H1 (cell line): ENCODE results near the gene FHL1. TPM values are rescaled to one million over a fixed set of nuclear protein-coding genes. Genes with fewer than 3 reads are reported as not detected.
"Not testable (repeated sequence)": the region's sequence is repeated elsewhere in the genome, so short reads cannot be mapped to it uniquely, and the experiment has no call there.

Source experiments
- CTCF ChIA-PET: fragments of 300-600 bp; sonication (Branson Sonifier 250); formaldehyde crosslinking; loops from one replicate; lab custom pipeline; 2021; ENCODE audit not compliant: partially characterized antibody; lab: Charles Lee
- POLR2A ChIA-PET: fragments of 300-600 bp; sonication (Branson Sonifier 250); formaldehyde crosslinking; loops from one replicate; lab custom pipeline; 2021; ENCODE audit warnings: inconsistent platforms; ENCODE audit not compliant: partially characterized antibody; lab: Charles Lee
- DNase-seq, 2 experiments: peaks; one replicate each; pipeline versions ENCODE4 v3.0.0 to v3.0.0-alpha.2; 2010 to 2022; ENCODE audit warnings: low spot score in 2 of 2, low read depth in 1 of 2, mixed read lengths in 1 of 2
- FAIRE-seq: peaks from 2 replicates; lab custom pipeline; 2011; peaks lifted over from hg19 to GRCh38; lab: Jason Lieb, UNC
- H2AFZ ChIP-seq: 2 replicates; pipeline ENCODE4 v1.8.1; 2012; ENCODE audit warnings: low read length, inconsistent platforms
- H2AK5ac ChIP-seq: 2 replicates; pipeline ENCODE4 v1.6.1; 2013; ENCODE audit warnings: low read depth, low read length
- H2BK120ac ChIP-seq: replicated peaks from 2 replicates; pipeline ENCODE3; 2013; ENCODE audit warnings: low read depth, low read length, inconsistent platforms
- H2BK12ac ChIP-seq: 2 replicates; pipeline ENCODE4 v1.6.1; 2013; ENCODE audit warnings: low read depth, low read length
- H2BK15ac ChIP-seq: 2 replicates; pipeline ENCODE4 v1.6.1; 2013; ENCODE audit warnings: low read length
- H2BK20ac ChIP-seq: 2 replicates; pipeline ENCODE4 v1.6.1; 2013; ENCODE audit warnings: low read length
- H2BK5ac ChIP-seq: 2 replicates; pipeline ENCODE4 v1.6.1; 2013; ENCODE audit warnings: low read depth, low read length
- H3K14ac ChIP-seq: 2 replicates; pipeline ENCODE4 v1.6.1; 2013; ENCODE audit warnings: inconsistent platforms; ENCODE audit not compliant: insufficient read length
- H3K18ac ChIP-seq: 2 replicates; pipeline ENCODE4 v1.6.1; 2013; ENCODE audit warnings: low read length; ENCODE audit errors: extremely low read depth
- H3K23ac ChIP-seq: 2 replicates; pipeline ENCODE4 v1.6.1; 2013; ENCODE audit warnings: inconsistent platforms; ENCODE audit not compliant: insufficient read length
- H3K23me2 ChIP-seq: 2 replicates; pipeline ENCODE4 v1.6.1; 2013; ENCODE audit warnings: low read depth, low read length
- H3K27ac ChIP-seq: 2 replicates; pipeline ENCODE4 v1.6.1; 2011; ENCODE audit warnings: low read depth, low read length, inconsistent platforms
- H3K27me3 ChIP-seq, 4 experiments: replicated peaks in 1 of 4; 1 replicate in 1 of 4; 2 replicates in 3 of 4; pipeline versions ENCODE4 v1.6.1 to v1.8.1; 2011 to 2013; ENCODE audit warnings: low read length in 3 of 4, mild to moderate bottlenecking in 3 of 4, inconsistent platforms in 2 of 4, mixed read lengths in 2 of 4, moderate library complexity in 1 of 4; ENCODE audit not compliant: control insufficient read depth in 3 of 4, insufficient read depth in 3 of 4; ENCODE audit errors: extremely low read depth in 1 of 4
- H3K36me3 ChIP-seq, 4 experiments: 2 replicates each; pipeline versions ENCODE4 v1.6.1 to v1.8.1; 2011 to 2013; ENCODE audit warnings: mild to moderate bottlenecking in 4 of 4, low read length in 3 of 4, moderate library complexity in 2 of 4, control low read depth in 1 of 4, inconsistent platforms in 1 of 4; ENCODE audit not compliant: insufficient read depth in 4 of 4, control insufficient read depth in 2 of 4
- H3K4ac ChIP-seq: replicated peaks from 2 replicates; pipeline ENCODE3; 2013; ENCODE audit warnings: low read length, low read depth, mixed read lengths, inconsistent platforms; ENCODE audit not compliant: insufficient read length
- H3K4me1 ChIP-seq, 4 experiments: replicated peaks in 1 of 4; 1 replicate in 1 of 4; 2 replicates in 3 of 4; pipeline versions ENCODE4 v1.6.1 to v1.8.1; 2011 to 2013; ENCODE audit warnings: low read length in 3 of 4, inconsistent platforms in 2 of 4, mixed read lengths in 1 of 4; ENCODE audit not compliant: insufficient read depth in 4 of 4, control insufficient read depth in 3 of 4
- H3K4me2 ChIP-seq, 2 experiments: 2 replicates each; pipeline versions ENCODE4 v1.6.1 to v1.8.1; 2011 to 2013; ENCODE audit warnings: low read depth in 2 of 2, low read length in 2 of 2, control low read depth in 1 of 2, inconsistent platforms in 1 of 2, mild to moderate bottlenecking in 1 of 2; ENCODE audit not compliant: insufficient read depth in 1 of 2
- H3K4me3 ChIP-seq, 4 experiments: fragments of 200-600, 300-600 bp in 1 of 4; sonication (generic), shearing (Covaris generic), sonication (Bioruptor Twin) in 1 of 4; 2 replicates each; pipeline versions ENCODE4 v1.5.1 to v1.8.1; 2011 to 2016; ENCODE audit warnings: low read length in 4 of 4, low read depth in 3 of 4, control low read depth in 2 of 4, inconsistent platforms in 2 of 4, mild to moderate bottlenecking in 2 of 4, mixed read lengths in 1 of 4, moderate library complexity in 1 of 4; ENCODE audit not compliant: insufficient read depth in 2 of 4; ENCODE audit errors: extremely low read depth in 1 of 4
- H3K56ac ChIP-seq: replicated peaks from 2 replicates; pipeline ENCODE3; 2013; ENCODE audit warnings: low read depth, mild to moderate bottlenecking, mixed read lengths, low read length, inconsistent platforms; ENCODE audit not compliant: insufficient read length
- H3K79me1 ChIP-seq: 2 replicates; pipeline ENCODE4 v1.6.1; 2013; ENCODE audit warnings: low read depth, low read length, control low read depth
- H3K79me2 ChIP-seq, 2 experiments: 2 replicates each; pipeline versions ENCODE4 v1.6.1 to v1.8.1; 2012 to 2013; ENCODE audit warnings: low read length in 2 of 2, mild to moderate bottlenecking in 2 of 2, inconsistent platforms in 1 of 2; ENCODE audit not compliant: insufficient read depth in 2 of 2, control insufficient read depth in 1 of 2
- H3K9ac ChIP-seq, 4 experiments: replicated peaks in 1 of 4; 1 replicate in 1 of 4; 2 replicates in 3 of 4; pipeline versions ENCODE4 v1.6.1 to v1.8.1; 2011 to 2013; ENCODE audit warnings: low read depth in 3 of 4, low read length in 3 of 4, control low read depth in 2 of 4, mild to moderate bottlenecking in 2 of 4, moderate library complexity in 2 of 4, inconsistent platforms in 1 of 4; ENCODE audit errors: extremely low read depth in 1 of 4
- H3K9me3 ChIP-seq, 2 experiments: 2 replicates each; pipeline versions ENCODE4 v1.6.1 to v1.8.1; 2012 to 2013; ENCODE audit warnings: mild to moderate bottlenecking in 2 of 2, moderate library complexity in 2 of 2, control low read depth in 1 of 2, inconsistent platforms in 1 of 2, low read depth in 1 of 2, low read length in 1 of 2, mixed read lengths in 1 of 2; ENCODE audit not compliant: insufficient read depth in 2 of 2
- H4K20me1 ChIP-seq, 2 experiments: replicated peaks in 1 of 2; 2 replicates each; pipeline versions ENCODE3 to v1.8.1; 2011 to 2013; ENCODE audit warnings: inconsistent platforms in 2 of 2, low read length in 2 of 2, mild to moderate bottlenecking in 1 of 2; ENCODE audit not compliant: insufficient read depth in 2 of 2, control insufficient read depth in 1 of 2
- H4K5ac ChIP-seq: 2 replicates; pipeline ENCODE4 v1.6.1; 2013; ENCODE audit warnings: low read length, low read depth, mixed read lengths, inconsistent platforms; ENCODE audit not compliant: insufficient read length
- H4K8ac ChIP-seq: 2 replicates; pipeline ENCODE4 v1.8.0; 2013; ENCODE audit warnings: mild to moderate bottlenecking, moderate library complexity, low read length, inconsistent platforms; ENCODE audit not compliant: insufficient read depth; ENCODE audit errors: extremely low read depth
- H4K91ac ChIP-seq: replicated peaks from 2 replicates; pipeline ENCODE3; 2013; ENCODE audit warnings: low read length, mixed read lengths, inconsistent platforms; ENCODE audit not compliant: insufficient read length
- WGBS, 2 experiments: shearing (Covaris generic) in 1 of 2; methylation state at CpG; one replicate each; pipeline versions ENCODE4 v1.1.6 to v1.1.7; 2013 to 2015; ENCODE audit warnings: low lambda C conversion rate in 2 of 2, mixed read lengths in 2 of 2, inconsistent platforms in 1 of 2, low coverage in 1 of 2, missing lambda C conversion rate in 1 of 2; ENCODE audit not compliant: insufficient replicate concordance in 2 of 2, insufficient coverage in 1 of 2, insufficient read length in 1 of 2; ENCODE audit errors: extremely low coverage in 1 of 2, missing lambda C conversion rate in 1 of 2; 5-methylcytosine and 5-hydroxymethylcytosine counted together
- polyA plus RNA-seq, 7 experiments: library from polyadenylated mRNA; depleted of rRNA in 3 of 7; stranded (reverse) in 5 of 7; unstranded in 2 of 7; fragments of >200 nt in 5 of 7; fragments of 200-250 nt in 2 of 7; gene quantifications; 1 replicate in 5 of 7; 2 replicates in 1 of 7; 4 replicates in 1 of 7; pipeline versions ENCODE4 v1.2.1 to v1.2.3, GENCODE V29; 2011 to 2013; ENCODE audit warnings: missing spikeins in 2 of 7, mixed read lengths in 2 of 7
- total RNA-seq: library from RNA; stranded (reverse); fragmentation: NEBNext Ultra II Directional; extraction: Animal tissue kit (Norgen Biotek cat#: 25700); gene quantifications from 2 replicates; pipeline ENCODE4 v1.2.1, GENCODE V29; 2021

Gene FHL1
- total and polyA plus RNA-seq, 2 of the 8 experiments (the other 6 are each of a cell fraction or from before 2014, with no cell fraction given), result 45.0 to 56.5 TPM

DNA sequence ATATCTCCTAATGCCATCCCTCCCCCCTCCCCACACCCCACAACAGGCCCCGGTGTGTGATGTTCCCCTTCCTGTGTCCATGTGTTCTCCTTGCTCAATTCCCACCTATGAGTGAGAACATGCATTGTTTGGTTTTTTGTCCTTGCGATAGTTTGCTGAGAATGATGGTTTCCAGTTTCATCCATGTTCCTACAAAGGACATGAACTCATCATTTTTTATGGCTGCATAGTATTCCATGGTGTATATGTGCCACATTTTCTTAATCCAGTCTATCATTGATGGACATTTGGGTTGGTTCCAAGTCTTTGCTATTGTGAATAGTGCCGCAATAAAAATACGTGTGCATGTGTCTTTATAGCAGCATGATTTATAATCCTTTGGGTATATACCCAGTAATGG lies 90.5 kb downstream of the FHL1 start:
- H3K4me1 ChIP-seq, H3K23me2 ChIP-seq, CTCF ChIA-PET, H2BK15ac ChIP-seq, H4K91ac ChIP-seq, H3K4me3 ChIP-seq, H2AK5ac ChIP-seq, H3K79me1 ChIP-seq, H3K9ac ChIP-seq, H3K18ac ChIP-seq, H3K23ac ChIP-seq, H3K27ac ChIP-seq, H4K8ac ChIP-seq, H4K20me1 ChIP-seq, H3K79me2 ChIP-seq, H3K4me2 ChIP-seq, DNase-seq, H3K4ac ChIP-seq, H3K27me3 ChIP-seq, H4K5ac ChIP-seq, H2BK20ac ChIP-seq, H2BK5ac ChIP-seq, FAIRE-seq, H2BK120ac ChIP-seq, H3K9me3 ChIP-seq, H2BK12ac ChIP-seq, H2AFZ ChIP-seq, POLR2A ChIA-PET, H3K56ac ChIP-seq, H3K14ac ChIP-seq: not testable (repeated sequence)
- peaks cover 2 to 28% (median 5%) of the 10 kb centered on the region in 4 experiments; a peak in 4 of 8 replicates for H3K36me3 ChIP-seq
- 100% methylated on average over 1 of the region's 4 CpGs; no CpG with 5 or more reads in 1 of the 2 experiments for WGBS, 2 experiments
